ENCODE data around the gene PLPPR3.

DNA sequence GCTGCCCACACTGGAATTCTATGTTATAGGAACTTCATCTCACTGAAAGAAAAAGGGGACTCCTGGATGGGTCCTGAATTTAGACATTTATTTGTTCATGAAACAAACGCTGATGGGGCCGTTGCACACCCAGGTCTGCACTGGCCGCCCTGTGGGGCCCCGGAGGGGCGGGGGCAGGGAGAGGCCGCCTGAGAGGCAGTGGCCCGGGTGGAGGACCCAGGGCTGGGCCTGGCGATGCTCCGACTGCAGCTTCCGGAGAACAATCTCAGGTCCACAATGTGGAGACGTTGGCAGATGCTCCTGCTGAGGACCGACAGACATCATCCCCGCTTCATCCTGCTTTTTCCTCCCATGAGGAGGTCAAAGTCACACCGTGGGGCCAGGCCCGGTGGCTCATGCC lies 40.8 kb downstream of the PLPPR3 start:
- TF ChIP-seq POLR2A (IDR thresholded peaks at IDR 0.05) (no peak), CTCF (IDR thresholded peaks at IDR 0.05) (no peak)

All from vagina (tissue), 2 donors.